ENCODE measurements around the gene EBP.
"Not testable (repeated sequence)": the region's sequence is repeated elsewhere in the genome, so short reads cannot be mapped to it uniquely, and the experiment has no call there.

The EBP gene

DNA sequence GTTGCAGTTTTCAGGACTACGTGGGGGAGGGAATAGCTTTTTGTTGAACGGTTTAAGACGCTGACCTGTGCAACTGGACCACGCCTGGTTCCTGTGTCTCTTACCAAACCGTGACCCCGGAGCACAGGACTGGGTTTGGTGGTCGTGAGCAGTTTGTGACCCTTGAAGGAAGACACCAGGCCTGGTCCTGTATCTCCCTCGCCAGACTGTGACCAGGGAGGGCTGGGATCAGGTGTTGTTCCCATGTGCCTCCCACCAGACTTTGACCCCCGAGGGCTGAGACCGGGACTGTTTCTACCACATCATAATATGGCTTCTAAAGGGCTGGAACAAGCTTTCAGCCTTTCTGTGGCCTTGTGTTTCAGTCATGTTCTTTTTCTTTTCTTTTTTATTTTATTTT, 683 bp downstream of the EBP start:
- DNase-seq (ENCODE audit: low spot score) (no peak), FAIRE-seq (no peak)

DNA sequence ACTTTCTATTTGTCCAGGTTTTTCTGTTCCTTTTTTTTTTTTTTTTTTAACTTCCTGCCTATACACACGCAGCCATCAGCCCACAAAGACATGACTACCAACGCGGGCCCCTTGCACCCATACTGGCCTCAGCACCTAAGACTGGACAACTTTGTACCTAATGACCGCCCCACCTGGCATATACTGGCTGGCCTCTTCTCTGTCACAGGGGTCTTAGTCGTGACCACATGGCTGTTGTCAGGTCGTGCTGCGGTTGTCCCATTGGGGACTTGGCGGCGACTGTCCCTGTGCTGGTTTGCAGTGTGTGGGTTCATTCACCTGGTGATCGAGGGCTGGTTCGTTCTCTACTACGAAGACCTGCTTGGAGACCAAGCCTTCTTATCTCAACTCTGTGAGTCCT, 2.1 kb downstream of the EBP start:
- DNase-seq (ENCODE audit: low spot score), result no peak
- no peak for FAIRE-seq

DNA sequence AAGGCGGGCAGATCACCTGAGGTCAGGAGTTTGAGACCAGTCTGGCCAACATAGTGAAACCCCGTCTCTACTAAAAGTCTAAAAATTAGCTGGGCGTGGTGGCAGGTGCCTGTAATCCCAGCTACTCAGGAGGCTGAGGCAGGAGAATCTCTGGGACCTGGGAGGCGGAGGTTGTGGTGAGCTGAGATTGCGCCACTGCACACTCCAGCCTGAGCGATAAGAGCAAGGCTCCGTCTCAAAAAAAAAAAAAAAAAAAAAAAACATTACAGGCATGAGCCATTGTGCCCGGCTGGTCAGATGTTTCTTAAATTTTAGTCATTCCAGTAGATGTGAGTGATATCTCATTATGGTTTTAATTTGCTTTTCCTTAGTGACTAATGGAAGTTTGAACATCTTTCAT, 4.2 kb downstream of the EBP start:
- not testable (repeated sequence) for DNase-seq (ENCODE audit: low spot score); FAIRE-seq

DNA sequence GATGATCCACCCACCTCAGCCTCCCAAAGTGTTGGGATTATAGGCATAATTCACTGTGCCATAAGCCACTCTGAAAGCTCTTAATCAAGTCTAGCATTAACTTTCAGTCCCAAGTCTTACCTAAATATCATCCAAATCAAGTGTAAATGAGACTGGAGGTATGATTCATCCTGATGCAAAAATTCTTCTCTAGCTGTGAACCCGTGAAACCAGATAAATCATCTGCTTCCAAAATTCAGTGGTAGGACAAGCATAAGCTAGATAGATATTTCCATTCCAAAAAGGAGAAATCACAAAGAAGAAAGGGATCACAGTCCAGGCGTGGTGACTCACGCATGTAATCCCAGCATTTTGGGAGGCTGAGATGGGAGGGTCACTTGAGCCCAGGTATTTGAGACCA, 9.1 kb downstream of the EBP start:
- no peak for FAIRE-seq
- no peak for DNase-seq (ENCODE audit: low spot score)

DNA sequence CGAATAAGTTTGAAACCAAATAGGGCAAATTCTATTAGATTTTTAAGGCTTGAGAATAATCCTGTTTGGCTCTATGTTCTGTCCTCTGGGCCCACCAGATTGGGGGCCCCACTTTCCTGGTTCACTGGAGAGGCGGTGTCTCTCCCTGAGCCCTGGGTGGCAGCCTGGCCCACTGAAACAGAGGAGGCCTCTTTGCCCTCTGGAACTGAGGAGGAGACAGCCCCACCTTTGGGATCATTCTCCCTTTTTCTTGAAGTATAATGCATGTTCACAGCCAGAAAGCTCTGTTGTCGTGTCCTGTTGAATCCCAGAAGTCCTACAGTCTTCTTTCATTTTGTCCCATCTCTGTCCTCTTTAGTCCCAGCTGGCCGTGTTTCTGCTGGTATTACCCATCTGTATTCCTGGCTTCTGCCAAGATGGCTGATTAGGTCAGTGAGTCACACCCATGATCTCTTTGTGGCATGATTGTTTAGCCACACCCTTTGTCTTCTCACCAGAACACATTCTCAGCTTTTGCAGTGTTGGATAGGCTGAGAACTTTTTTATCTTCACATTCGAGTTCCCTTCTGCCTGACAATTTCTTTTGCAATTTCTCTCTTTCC, 9.9 kb downstream of the EBP start:
- FAIRE-seq, result no peak
- peak; percentile 46 for DNase-seq (ENCODE audit: low spot score)

DNA sequence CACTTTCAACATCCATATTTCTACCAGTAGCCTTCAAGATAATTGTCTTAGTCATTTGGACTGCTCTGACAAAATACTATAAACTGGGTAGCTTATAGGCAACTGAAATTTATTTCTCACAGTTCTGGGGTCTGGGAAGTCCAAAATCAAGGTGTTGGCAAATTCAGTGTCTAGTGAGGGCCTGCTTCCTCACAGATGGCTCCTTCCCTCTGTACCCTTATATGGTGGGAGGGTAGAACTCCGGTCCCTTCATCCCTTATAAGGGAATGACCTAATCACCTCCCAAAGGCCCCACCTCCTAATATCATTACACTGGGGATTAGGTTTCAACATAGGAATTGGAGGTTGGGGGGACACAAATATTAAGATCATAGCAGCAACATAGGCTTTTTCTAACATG, 10.6 kb downstream of the EBP start:
- DNase-seq (ENCODE audit: low spot score) (no peak), FAIRE-seq (no peak)

DNA sequence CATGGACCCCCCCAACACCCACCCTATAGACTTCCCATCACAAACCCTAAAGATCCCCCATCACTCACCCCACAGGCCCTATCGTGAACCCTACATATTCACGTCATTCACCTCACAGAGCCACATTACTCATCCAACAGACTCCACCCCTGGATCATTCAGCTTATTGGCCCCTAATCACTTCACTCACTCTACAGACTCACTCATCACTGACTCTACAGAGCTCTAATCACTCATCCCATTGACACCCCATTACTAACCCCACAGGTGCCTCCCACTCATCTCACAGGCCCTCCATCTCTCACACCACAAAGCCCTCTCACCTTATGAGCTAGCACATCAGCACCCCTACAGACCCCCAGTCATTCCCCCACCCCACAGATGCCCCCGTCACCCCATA, 11.6 kb downstream of the EBP start:
- DNase-seq (ENCODE audit: low spot score), result no peak
- no peak for FAIRE-seq

DNA sequence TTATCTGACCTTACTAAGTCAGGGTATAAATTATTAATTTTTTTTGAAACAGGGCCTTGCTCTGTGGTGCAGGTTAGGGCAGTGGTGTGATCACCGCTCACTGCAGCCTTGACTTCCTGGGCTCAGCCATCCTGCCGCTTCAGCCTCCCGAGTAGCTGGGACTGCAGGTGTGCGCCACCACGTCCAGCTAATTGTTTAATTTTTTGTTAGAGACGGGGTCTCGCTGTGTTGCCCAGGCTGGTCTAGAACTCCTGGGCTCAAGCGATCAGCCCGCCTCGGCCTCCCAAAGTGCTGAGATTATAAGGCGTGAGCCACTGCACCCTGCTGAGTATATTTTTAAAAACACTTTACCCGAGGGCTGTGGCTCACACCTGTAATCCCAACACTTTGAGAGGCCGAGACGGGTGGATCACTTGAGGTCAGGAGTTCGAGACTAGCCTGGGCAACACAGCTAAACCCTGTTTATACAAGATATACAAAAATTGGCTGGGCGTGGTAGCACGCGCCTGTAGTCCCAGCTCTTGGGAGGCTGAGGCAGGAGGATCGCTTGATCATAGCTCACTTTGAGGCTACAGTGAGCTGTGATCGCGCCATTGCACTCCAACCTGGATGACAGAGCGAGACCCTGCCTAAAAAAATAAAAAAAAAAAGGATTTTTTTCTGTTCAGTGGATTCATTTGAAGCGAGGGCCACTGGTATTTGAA, 17.2 kb downstream of the EBP start:
- FAIRE-seq, result no peak
- DNase-seq (ENCODE audit: low spot score), result no peak

DNA sequence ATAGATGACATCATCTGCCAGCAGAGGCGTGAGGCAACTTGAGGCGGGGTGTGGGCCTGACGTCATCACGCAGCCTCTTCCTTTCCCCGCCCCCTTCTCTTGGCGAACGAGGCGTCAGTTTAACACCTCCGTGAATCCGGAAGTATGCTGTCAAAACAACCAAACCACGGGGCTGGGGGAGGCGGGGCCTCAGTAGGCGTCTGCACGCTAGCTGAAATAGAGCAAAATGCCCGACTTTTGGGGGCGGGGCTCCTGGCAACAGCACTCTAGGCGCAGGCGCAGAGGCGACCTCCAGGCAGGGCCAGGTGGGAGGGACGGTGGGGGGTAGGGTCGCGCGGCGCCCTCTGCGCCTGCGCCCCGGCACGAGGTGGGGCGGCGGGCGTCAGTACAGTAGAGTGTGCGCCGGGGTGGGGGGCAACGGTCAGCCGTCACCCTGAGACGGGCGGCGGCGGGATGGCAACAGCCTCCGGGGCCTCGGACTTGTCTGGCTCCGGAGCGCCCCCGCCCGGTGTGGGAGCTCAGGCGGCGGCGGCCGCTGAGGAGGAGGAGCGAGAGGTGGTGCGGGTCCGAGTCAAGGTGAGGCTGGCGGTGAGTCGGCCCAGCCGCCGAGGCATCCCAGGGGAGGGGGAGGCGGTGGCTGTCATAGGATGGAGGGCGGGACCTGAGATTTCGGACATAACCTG, 17.9 kb downstream of the EBP start, which contains the start of gene TBC1D25:
Gene TBC1D25, plus strand, starts transcription at position 370 of the 683 bp plus-strand sequence. Its CDS starts 84 bp downstream, at position 454.
- FAIRE-seq (no peak), DNase-seq (ENCODE audit: low spot score) (peak; percentile 92)

DNA sequence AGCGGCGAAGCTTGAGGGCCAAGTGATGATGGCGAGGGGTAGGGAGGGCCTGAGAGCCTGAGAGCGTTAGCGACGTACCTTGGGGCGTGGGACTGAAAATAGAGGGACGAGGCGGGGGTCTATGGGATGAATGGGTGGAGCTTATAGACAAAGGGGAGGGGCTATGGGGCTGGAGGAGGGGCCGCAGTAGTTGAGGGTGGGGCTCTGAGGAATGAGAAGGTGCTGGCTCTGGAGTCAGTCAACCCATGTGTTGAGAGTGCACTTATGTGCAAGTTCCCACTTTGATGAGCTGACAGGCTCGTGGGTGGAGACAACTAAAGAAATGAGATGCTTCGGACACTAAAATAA, 18.4 kb downstream of the EBP start:
- DNase-seq (ENCODE audit: low spot score) (peak; percentile 59), FAIRE-seq (no peak)

DNA sequence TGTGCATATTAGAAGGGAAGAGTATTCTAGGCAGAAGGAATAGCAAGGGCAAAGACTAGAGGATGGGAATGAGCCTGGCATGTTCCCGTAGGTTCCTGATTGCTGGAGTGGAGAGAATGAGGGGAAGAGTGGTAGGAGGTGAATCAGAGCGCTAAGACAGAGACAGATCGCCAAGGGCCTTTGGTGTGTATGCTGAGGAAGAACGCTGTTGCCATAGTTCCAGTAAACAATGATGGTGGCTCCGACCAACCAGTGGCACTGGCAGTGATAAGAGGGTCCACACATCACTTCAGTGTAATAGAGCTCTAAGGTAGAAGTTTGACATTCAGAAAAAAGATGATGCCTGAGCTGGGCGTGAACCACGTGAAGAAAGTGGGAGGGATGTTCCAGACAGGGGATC, 18.9 kb downstream of the EBP start:
- DNase-seq (ENCODE audit: low spot score) (no peak), FAIRE-seq (no peak)

DNA sequence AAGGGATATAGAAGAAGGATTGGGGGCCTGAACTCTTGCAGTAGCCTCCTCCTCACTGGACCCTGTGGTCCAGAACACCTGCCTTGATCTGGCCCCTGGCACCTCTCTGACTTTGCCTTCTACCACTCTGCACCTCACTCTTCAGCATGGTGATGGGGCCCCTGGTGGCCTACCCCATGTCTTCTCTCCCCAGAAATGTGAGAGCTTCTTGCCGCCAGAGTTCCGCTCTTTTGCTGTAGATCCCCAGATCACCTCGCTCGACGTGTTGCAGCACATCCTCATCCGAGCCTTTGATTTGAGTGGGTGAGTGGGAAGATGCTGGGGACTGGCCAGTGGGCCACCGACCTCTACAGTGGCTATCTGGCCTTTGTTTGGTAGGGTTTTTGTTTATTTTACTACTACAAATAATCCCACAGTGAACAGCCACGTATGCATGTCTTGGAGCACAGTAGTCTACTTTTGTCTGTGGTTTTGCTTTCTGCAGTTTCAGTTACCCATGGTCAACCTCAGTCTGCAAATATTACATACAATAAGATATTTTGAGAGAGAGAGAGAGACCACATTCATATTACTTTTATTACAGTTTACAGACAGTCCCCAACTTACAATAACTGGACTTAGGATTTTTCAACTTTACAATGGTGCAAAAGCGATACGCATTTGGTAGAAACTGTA, 19.7 kb downstream of the EBP start:
- FAIRE-seq, result no peak

DNA sequence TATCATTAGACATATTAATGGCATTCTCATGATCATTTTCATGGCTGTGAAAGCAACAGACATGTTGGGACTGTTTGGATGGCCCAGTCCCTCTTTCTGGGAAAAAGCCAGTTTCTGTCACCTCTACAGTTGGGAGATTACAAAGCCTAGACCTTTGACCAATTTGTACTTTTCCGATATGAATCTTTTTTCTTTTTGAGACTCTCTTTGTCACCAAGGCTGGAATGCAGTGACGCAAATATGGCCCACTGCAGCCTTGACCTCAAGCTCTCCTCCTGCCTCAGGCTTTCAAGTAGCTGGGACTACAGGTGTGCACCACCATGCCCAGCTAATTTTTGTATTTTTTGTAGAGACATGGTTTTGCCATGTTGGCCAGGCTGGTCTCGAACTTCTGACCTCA, 27.3 kb downstream of the EBP start:
- no peak for DNase-seq (ENCODE audit: low spot score)
- FAIRE-seq, result no peak

More for the DNA sequence above, 19.7 kb downstream of the EBP start:
- no peak for DNase-seq (ENCODE audit: low spot score)

DNA sequence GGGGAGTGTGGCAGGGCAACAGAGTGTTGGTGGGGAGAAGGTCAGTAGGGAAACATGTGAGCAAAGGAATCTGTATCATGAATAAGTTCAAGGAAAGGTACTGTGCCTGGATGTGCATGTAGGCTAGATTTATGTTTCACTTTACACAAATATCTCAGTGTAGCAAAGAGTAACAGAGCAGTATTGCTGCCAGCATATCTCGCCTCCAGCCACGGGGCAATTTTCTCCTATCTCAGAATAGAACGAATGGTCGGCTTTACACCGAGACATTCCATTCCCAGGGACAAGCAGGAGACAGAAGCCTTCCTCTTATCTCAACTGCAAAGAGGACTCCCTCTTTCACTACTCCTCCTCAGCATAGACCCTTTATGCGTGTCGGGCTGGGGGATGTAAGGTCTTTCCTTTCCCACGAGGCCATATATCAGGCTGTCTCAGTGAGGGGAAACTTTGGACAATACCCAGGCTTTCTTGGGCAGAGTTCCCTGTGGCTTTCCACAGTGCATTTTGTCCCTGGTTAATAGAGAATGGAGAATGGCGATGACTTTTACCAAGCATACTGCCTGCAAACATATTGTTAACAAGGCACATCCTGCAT, 34.2 kb downstream of the EBP start:
- not testable (repeated sequence) for DNase-seq (ENCODE audit: low spot score)
- peak; percentile 42 for FAIRE-seq

DNA sequence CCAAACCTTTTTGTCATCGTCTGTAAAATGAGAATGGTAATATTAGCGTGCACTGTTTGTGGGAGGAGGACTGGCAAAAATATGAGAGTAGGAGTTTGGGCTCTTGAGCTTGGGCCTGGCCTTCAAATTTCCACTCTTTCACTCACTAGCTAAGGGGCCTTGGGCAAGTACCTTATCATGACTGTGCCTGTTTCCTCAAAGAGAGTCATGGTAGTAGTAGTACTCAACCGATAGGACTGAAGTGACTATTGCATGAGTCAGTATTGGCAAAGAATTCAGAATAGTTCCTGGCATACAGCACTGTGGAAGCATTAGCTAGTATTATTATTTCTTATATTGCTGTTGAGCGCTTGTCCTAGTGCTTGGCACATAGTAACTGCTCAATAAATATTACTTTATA, 36.7 kb downstream of the EBP start:
- peak; percentile 17 for DNase-seq (ENCODE audit: low spot score)

DNA sequence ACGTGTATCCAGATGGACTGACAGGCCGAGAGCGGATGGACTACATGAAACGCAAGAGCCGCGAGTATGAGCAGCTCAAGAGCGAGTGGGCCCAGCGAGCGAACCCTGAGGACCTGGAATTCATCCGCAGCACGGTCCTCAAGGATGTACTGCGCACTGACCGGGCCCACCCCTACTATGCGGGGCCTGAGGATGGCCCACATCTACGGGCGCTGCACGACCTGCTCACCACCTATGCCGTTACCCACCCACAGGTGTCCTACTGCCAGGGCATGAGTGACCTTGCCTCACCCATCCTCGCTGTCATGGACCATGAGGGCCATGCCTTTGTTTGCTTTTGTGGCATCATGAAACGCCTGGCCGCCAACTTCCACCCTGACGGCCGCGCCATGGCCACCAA, 38.0 kb downstream of the EBP start:
- DNase-seq (ENCODE audit: low spot score), result no peak
- no peak for FAIRE-seq

More for the DNA sequence above, 36.7 kb downstream of the EBP start:
- no peak for FAIRE-seq

DNA sequence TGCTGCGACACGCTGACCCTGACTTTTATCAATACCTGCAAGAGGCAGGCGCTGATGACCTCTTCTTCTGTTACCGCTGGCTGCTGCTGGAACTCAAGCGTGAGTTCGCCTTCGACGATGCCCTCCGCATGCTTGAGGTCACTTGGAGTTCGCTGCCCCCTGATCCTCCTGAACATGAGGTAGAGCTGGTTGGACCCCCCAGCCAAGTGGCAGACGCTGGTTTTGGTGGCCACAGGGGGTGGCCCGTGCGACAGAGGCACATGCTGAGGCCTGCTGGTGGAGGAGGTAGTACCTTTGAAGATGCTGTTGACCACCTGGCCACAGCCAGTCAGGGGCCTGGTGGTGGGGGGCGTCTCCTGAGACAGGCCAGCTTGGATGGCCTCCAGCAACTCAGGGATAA, 38.4 kb downstream of the EBP start:
- FAIRE-seq, result no peak

DNA sequence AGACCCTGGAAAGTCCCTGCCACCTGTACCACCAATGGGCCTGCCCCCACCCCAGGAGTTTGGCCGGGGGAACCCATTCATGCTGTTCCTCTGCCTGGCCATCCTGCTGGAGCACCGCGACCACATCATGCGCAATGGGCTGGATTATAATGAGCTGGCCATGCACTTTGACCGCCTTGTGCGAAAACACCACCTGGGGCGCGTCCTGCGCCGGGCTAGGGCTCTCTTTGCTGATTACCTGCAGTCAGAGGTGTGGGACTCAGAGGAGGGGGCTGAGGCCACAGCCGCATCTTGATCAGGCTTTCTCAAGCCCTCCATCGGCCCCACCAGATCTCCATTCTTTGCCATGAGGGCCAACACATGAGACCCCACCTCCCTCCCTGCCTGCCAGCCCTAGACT, 39.1 kb downstream of the EBP start:
- DNase-seq (ENCODE audit: low spot score) (no peak), FAIRE-seq (no peak)

More for the DNA sequence above, 38.4 kb downstream of the EBP start:
- no peak for DNase-seq (ENCODE audit: low spot score)

DNA sequence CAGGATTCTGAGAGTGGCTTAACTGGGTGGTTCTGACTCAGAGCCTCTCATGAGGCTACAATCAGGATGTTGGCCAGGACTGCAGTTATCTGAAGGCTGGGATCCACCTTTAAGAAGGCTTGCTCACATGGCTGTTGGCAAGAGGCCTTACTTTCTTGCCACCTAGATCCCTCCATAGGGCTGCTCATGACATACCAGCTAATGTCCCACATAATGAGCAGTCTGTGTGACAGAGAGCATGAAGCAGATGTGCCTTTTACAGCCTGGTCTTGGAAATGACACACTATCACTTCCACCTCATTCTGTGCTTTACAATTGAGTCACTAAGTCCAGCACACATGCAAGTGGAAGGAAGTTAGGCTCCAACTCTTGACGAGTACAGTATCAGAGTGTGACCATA, 48.4 kb downstream of the EBP start:
- no peak for FAIRE-seq
- no peak for DNase-seq (ENCODE audit: low spot score)

DNA sequence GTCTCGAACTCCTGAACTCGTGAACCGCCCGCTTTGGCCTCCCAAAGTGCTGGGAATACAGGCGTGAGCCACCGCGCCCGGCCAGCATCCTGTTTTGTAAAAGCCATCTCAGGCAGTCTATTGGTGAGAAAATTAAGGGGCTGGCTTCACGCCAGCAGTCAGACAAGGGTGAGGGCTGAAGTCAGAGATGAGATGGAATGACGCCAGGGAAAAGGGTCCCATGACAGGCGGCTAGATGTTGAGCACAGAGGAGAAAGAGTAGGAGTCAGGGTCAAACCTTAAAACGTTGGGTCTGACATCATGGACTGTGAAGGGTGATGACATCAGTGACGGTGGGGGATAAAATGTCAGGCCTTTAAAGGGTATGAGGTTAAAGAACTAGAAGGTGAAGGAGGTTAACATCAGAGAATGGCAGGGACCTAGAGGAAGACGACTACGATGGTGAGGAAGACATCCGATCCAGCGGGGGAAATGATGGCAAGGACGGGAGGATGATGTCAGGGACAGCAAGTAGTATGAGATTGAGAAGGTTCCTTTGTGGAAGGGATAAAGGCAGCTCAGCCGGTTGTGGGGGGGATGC, 52.2 kb downstream of the EBP start:
- FAIRE-seq, result no peak
- no peak for DNase-seq (ENCODE audit: low spot score)

Data from urothelium cell line (cell line).